ENCODE results near the gene GAL3ST2.
"Not testable (repeated sequence)": the region's sequence is repeated elsewhere in the genome, so short reads cannot be mapped to it uniquely, and the experiment has no call there.

The GAL3ST2 gene

GRCh38 chr2:241755166-241755565 is 21.5 kb upstream of the GAL3ST2 start:
- TF ChIP-seq, protein P1, sequence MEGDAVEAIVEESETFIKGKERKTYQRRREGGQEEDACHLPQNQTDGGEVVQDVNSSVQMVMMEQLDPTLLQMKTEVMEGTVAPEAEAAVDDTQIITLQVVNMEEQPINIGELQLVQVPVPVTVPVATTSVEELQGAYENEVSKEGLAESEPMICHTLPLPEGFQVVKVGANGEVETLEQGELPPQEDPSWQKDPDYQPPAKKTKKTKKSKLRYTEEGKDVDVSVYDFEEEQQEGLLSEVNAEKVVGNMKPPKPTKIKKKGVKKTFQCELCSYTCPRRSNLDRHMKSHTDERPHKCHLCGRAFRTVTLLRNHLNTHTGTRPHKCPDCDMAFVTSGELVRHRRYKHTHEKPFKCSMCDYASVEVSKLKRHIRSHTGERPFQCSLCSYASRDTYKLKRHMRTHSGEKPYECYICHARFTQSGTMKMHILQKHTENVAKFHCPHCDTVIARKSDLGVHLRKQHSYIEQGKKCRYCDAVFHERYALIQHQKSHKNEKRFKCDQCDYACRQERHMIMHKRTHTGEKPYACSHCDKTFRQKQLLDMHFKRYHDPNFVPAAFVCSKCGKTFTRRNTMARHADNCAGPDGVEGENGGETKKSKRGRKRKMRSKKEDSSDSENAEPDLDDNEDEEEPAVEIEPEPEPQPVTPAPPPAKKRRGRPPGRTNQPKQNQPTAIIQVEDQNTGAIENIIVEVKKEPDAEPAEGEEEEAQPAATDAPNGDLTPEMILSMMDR (IDR thresholded peaks at IDR 0.05; ENCODE audit: low read depth, low read length) = no peak
- no peak overlapping the region for H3K4me3 ChIP-seq (ENCODE audit: low read depth, low read length)

- H3K4me3 ChIP-seq (ENCODE audit: low read depth, low read length) = no peak overlapping the region
- TF ChIP-seq, protein P1 (IDR thresholded peaks at IDR 0.05; ENCODE audit: low read depth, low read length) = no peak
These were observed 20.8 kb upstream of the GAL3ST2 start for GRCh38 chr2:241755777-241756176.

- TF ChIP-seq, protein P1 (IDR thresholded peaks at IDR 0.05; ENCODE audit: low read depth, low read length) = no peak
- H3K4me3 ChIP-seq (ENCODE audit: low read depth, low read length) = no peak overlapping the region
These were observed 17.4 kb upstream of the GAL3ST2 start for GRCh38 chr2:241759067-241759807.

DNA sequence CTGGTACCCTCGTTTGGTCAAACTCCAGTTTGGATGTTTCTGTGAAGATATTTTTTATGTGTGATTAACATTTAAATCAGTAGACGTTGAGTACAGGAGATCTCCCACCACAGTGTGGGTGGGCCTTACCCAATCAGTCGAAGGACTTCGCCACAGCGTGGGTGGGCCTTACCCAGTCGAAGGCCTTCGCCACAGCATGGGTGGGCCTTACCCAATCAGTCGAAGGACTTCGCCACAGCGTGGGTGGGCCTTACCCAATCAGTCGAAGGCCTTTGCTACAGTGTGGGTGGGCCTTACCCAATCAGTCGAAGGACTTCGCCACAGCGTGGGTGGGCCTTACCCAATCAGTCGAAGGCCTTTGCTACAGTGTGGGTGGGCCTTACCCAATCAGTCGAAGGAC is 16.7 kb upstream of the GAL3ST2 start:
- not testable (repeated sequence) for H3K4me3 ChIP-seq (ENCODE audit: low read depth, low read length)

DNA sequence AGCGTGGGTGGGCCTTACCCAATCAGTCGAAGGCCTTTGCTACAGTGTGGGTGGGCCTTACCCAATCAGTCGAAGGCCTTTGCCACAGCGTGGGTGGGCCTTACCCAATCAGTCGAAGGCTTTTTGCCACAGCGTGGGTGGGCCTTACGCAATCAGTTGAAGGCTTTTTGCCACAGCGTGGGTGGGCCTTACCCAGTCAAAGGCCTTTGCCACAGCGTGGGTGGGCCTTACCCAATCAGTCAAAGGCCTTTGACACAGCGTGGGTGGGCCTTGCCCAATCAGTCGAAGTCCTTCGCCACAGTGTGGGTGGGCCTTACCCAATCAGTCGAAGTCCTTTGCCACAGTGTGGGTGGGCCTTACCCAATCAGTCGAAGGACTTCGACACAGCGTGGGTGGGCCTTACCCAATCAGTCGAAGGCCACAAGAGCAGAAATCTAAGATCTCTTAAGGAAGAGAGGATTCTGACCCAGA is 16.3 kb upstream of the GAL3ST2 start:
- no peak overlapping the region for H3K4me3 ChIP-seq (ENCODE audit: low read depth, low read length)
- TF ChIP-seq, protein P1 (IDR thresholded peaks at IDR 0.05; ENCODE audit: low read depth, low read length) = no peak

DNA sequence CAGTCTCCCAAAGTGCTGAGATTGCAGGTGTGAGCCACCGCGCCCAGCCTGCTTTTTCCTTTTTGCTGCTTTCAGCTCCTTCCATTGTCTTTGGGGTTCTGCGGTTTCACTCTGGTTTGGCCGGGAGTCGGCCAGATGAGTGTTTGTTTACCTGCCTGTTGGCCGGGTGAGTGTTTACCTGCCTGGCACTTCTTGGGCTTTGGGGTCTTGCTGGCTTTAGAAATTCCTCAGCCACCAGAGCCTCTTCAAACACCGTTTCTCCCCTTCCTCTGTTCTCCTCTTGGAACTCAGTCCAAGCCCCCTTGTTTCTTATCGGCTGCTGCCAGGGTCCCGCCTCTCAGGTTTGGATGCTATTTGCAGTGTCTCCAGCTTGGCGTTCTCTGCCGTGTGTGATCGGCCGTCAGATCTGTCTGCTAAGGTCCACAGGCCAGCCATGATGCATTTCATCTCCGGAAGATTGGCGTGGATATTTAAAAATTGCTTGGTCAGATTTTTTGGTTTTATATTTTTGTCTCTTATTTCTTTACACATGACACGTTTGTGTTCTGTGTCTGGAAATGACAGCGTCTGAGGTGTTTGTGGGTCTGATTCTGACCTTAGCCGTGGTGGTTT is 14.2 kb upstream of the GAL3ST2 start:
- no peak overlapping the region for H3K4me3 ChIP-seq (ENCODE audit: low read depth, low read length)
- TF ChIP-seq, protein P1 (IDR thresholded peaks at IDR 0.05; ENCODE audit: low read depth, low read length) = no peak

GRCh38 chr2:241762933-241763369 is 13.7 kb upstream of the GAL3ST2 start:
- no peak overlapping the region for H3K4me3 ChIP-seq (ENCODE audit: low read depth, low read length)

More at GRCh38 chr2:241762933-241763369, 13.7 kb upstream of the GAL3ST2 start:
- TF ChIP-seq, protein P1 (IDR thresholded peaks at IDR 0.05; ENCODE audit: low read depth, low read length) = no peak

Measured in WI38 (cell line).